Measurements from ENCODE around the gene CREB3L2. TPM values are rescaled to one million over a fixed set of nuclear protein-coding genes. Genes with fewer than 3 reads are reported as not detected.

CREB3L2 gene
- total and polyA plus RNA-seq, 2 of the 13 experiments (the other 11 are each of a cell fraction or from before 2014, with no cell fraction given) = 22.1 to 41.1 TPM

- TF ChIP-seq SETDB1 (CRISPR knock-in tag; IDR thresholded peaks at IDR 0.05; ENCODE audit: borderline replicate concordance) (no peak), TFDP2 (CRISPR knock-in tag; IDR thresholded peaks at IDR 0.05) (no peak; the same call in 1 of the 2 replicates), AHDC1 (CRISPR knock-in tag; IDR thresholded peaks at IDR 0.05; ENCODE audit: borderline replicate concordance) (0 out of 2 replicates have a peak, but pooled peaks have one; percentile 13), JUNB (CRISPR knock-in tag; IDR thresholded peaks at IDR 0.05; ENCODE audit: borderline replicate concordance) (no peak), CENPBD1 (CRISPR knock-in tag; IDR thresholded peaks at IDR 0.05; ENCODE audit: borderline replicate concordance, low read depth) (no peak), ZNF691 (CRISPR knock-in tag; IDR thresholded peaks at IDR 0.05; ENCODE audit: borderline replicate concordance, low read depth) (no peak), KDM2A (CRISPR knock-in tag; IDR thresholded peaks at IDR 0.05; ENCODE audit: borderline replicate concordance, low read depth) (peak; percentile 11; the same call in 1 of the 2 replicates), ZBTB42 (CRISPR knock-in tag; IDR thresholded peaks at IDR 0.05) (no peak), ARNT (IDR thresholded peaks at IDR 0.05) (no peak), GABPA (IDR thresholded peaks at IDR 0.05; ENCODE audit: low read depth, low read length) (no peak), GABPA (CRISPR knock-in tag; IDR thresholded peaks at IDR 0.05; ENCODE audit: low read depth) (0 out of 2 replicates have a peak, but pooled peaks have one; percentile 2), ARNTL (CRISPR knock-in tag; IDR thresholded peaks at IDR 0.05) (no peak), ZNF891 (CRISPR knock-in tag; IDR thresholded peaks at IDR 0.05) (no peak), TBL1XR1 (IDR thresholded peaks at IDR 0.05; ENCODE audit: borderline replicate concordance, low read length, partially characterized antibody) (no peak), TAF15 (IDR thresholded peaks at IDR 0.05; ENCODE audit: low read depth, low read length, poor library complexity, severe bottlenecking) (no peak), RBM39 (IDR thresholded peaks at IDR 0.05; ENCODE audit: low read depth, low read length, poor library complexity, severe bottlenecking) (no peak), IKZF1 (IDR thresholded peaks at IDR 0.05) (no peak), ZBTB3 (CRISPR knock-in tag; IDR thresholded peaks at IDR 0.05; ENCODE audit: borderline replicate concordance, low read depth) (no peak), XBP1 (CRISPR knock-in tag; IDR thresholded peaks at IDR 0.05) (no peak), NFRKB (IDR thresholded peaks at IDR 0.05) (no peak), SP2 (CRISPR knock-in tag; IDR thresholded peaks at IDR 0.05) (no peak)
These were observed 9.1 kb downstream of the CREB3L2 start (continued) for GRCh38 chr7:137992550-137993394.
